ENCODE results near the gene LRRC1. TPM values are rescaled to one million over a fixed set of nuclear protein-coding genes. Genes with fewer than 3 reads are reported as not detected.

Gene LRRC1
- total and polyA plus RNA-seq, 7 experiments from 2014 or later, result 1.2 to 3.6 (median 2.0) TPM

- Mint-ChIP-seq H3K27me3 (no peaks in the 10 kb centered on the region), H3K4me3 (no peak overlapping the region), H3K36me3 (peaks cover 0 to 11% (median 0%) of the 10 kb centered on the region in 5 donors), H3K4me1 (no peaks in the 10 kb centered on the region), H3K9me3 (no peaks in the 10 kb centered on the region), H3K27ac (no peak overlapping the region)
- DNase-seq (no peak), ATAC-seq (no peak)
- Histone ChIP-seq H3K9me3 (ENCODE audit: control insufficient read depth in 2 of 3, low read length in 3 of 3) (no peaks in the 10 kb centered on the region), H3K27me3 (ENCODE audit: control insufficient read depth in 2 of 2, insufficient read depth in 2 of 2, low read length in 2 of 2) (no peaks in the 10 kb centered on the region), H3K4me1 (ENCODE audit: control insufficient read depth in 2 of 2, insufficient read depth in 2 of 2, low read length in 2 of 2) (no peaks in the 10 kb centered on the region), H3K4me3 (ENCODE audit: low read length) (no peak overlapping the region), H3K27ac (ENCODE audit: low read depth, low read length) (no peak overlapping the region), H3K36me3 (ENCODE audit: control insufficient read depth in 2 of 3, insufficient read depth in 3 of 3, low read length in 3 of 3) (no peaks in the 10 kb centered on the region)
- ChIA-PET CTCF (no interaction called here), POLR2A (no interaction called here)
- intact Hi-C loops (cut with micrococcal nuclease), result no loop called here
These were observed 117.9 kb downstream of the LRRC1 start for GRCh38 chr6:53912661-53913060.

GRCh38 chr6:53913286-53913685 lies 118.5 kb downstream of the LRRC1 start:
- Histone ChIP-seq H3K4me3 (ENCODE audit: low read length) (no peak overlapping the region), H3K36me3 (ENCODE audit: control insufficient read depth in 2 of 3, insufficient read depth in 3 of 3, low read length in 3 of 3) (no peaks in the 10 kb centered on the region), H3K27me3 (ENCODE audit: control insufficient read depth in 2 of 2, insufficient read depth in 2 of 2, low read length in 2 of 2) (no peaks in the 10 kb centered on the region), H3K27ac (ENCODE audit: low read depth, low read length) (no peak overlapping the region), H3K4me1 (ENCODE audit: control insufficient read depth in 2 of 2, insufficient read depth in 2 of 2, low read length in 2 of 2) (no peaks in the 10 kb centered on the region), H3K9me3 (ENCODE audit: control insufficient read depth in 2 of 3, low read length in 3 of 3) (no peaks in the 10 kb centered on the region)
- no peak overlapping the region for H3K4me3 Mint-ChIP-seq
- peaks cover 0 to 11% (median 0%) of the 10 kb centered on the region in 5 donors for H3K36me3 Mint-ChIP-seq
- no peaks in the 10 kb centered on the region for H3K9me3 Mint-ChIP-seq
- intact Hi-C loops (cut with micrococcal nuclease), result no loop called here
- no peak for ATAC-seq
- H3K4me1 Mint-ChIP-seq, result no peaks in the 10 kb centered on the region
- H3K27ac Mint-ChIP-seq, result no peak overlapping the region
- no peaks in the 10 kb centered on the region for H3K27me3 Mint-ChIP-seq
- CTCF ChIA-PET, result no interaction called here
- POLR2A ChIA-PET, result no interaction called here
- no peak for DNase-seq

GRCh38 chr6:53915026-53915691 lies 120.4 kb downstream of the LRRC1 start:
- Mint-ChIP-seq H3K9me3 (no peaks in the 10 kb centered on the region), H3K4me1 (no peaks in the 10 kb centered on the region), H3K27ac (no peak overlapping the region), H3K4me3 (no peak overlapping the region), H3K27me3 (no peaks in the 10 kb centered on the region), H3K36me3 (peaks cover 0 to 11% (median 0%) of the 10 kb centered on the region in 5 donors)
- DNase-seq (no peak), ATAC-seq (no peak)
- no peaks in the 10 kb centered on the region for H3K36me3 ChIP-seq (ENCODE audit: control insufficient read depth in 2 of 3, insufficient read depth in 3 of 3, low read length in 3 of 3)
- POLR2A ChIA-PET, result no interaction called here
- H3K4me1 ChIP-seq (ENCODE audit: control insufficient read depth in 2 of 2, insufficient read depth in 2 of 2, low read length in 2 of 2), result no peaks in the 10 kb centered on the region
- no peaks in the 10 kb centered on the region for H3K27me3 ChIP-seq (ENCODE audit: control insufficient read depth in 2 of 2, insufficient read depth in 2 of 2, low read length in 2 of 2)
- intact Hi-C loops (cut with micrococcal nuclease), result no loop called here
- H3K4me3 ChIP-seq (ENCODE audit: low read length), result no peak overlapping the region
- CTCF ChIA-PET, result no interaction called here
- no peak overlapping the region for H3K27ac ChIP-seq (ENCODE audit: low read depth, low read length)
- no peaks in the 10 kb centered on the region for H3K9me3 ChIP-seq (ENCODE audit: control insufficient read depth in 2 of 3, low read length in 3 of 3)

GRCh38 chr6:53916804-53917463 lies 122.1 kb downstream of the LRRC1 start:
- no peak overlapping the region for H3K4me3 ChIP-seq (ENCODE audit: low read length)
- no peak overlapping the region for H3K27ac ChIP-seq (ENCODE audit: low read depth, low read length)
- no peaks in the 10 kb centered on the region for H3K4me1 Mint-ChIP-seq

GRCh38 chr6:53917464-53917842 lies 122.6 kb downstream of the LRRC1 start:
- no peak overlapping the region for H3K27ac Mint-ChIP-seq

More at GRCh38 chr6:53916804-53917463, 122.1 kb downstream of the LRRC1 start:
- ChIA-PET CTCF (no interaction called here), POLR2A (no interaction called here)
- Mint-ChIP-seq H3K9me3 (peaks cover 0 to 1% (median 0%) of the 10 kb centered on the region in 11 donors), H3K36me3 (peaks cover 0 to 19% (median 4%) of the 10 kb centered on the region in 5 donors), H3K4me3 (no peak overlapping the region), H3K27ac (no peak overlapping the region), H3K27me3 (no peaks in the 10 kb centered on the region)
- ATAC-seq (no peak), DNase-seq (no peak)
- Histone ChIP-seq H3K36me3 (ENCODE audit: control insufficient read depth in 2 of 3, insufficient read depth in 3 of 3, low read length in 3 of 3) (no peaks in the 10 kb centered on the region), H3K4me1 (ENCODE audit: control insufficient read depth in 2 of 2, insufficient read depth in 2 of 2, low read length in 2 of 2) (no peaks in the 10 kb centered on the region), H3K27me3 (ENCODE audit: control insufficient read depth in 2 of 2, insufficient read depth in 2 of 2, low read length in 2 of 2) (no peaks in the 10 kb centered on the region), H3K9me3 (ENCODE audit: control insufficient read depth in 2 of 3, low read length in 3 of 3) (no peaks in the 10 kb centered on the region)
- intact Hi-C loops (cut with micrococcal nuclease), result no loop called here

GRCh38 chr6:53918854-53919510 lies 124.2 kb downstream of the LRRC1 start:
- Mint-ChIP-seq H3K9me3 (peaks cover 0 to 1% (median 0%) of the 10 kb centered on the region in 11 donors), H3K27ac (no peak overlapping the region), H3K4me1 (no peaks in the 10 kb centered on the region), H3K4me3 (no peak overlapping the region), H3K36me3 (peaks cover 0 to 17% (median 4%) of the 10 kb centered on the region in 5 donors), H3K27me3 (no peaks in the 10 kb centered on the region)
- no peak for DNase-seq
- intact Hi-C loops (cut with micrococcal nuclease), result no loop called here
- ATAC-seq, result no peak
- ChIA-PET POLR2A (interaction anchor here (0.6 kb wide), 1 partner anchor 185 kb away, joined by 3 read pairs; no protein-coding TSS in a partner anchor), CTCF (no interaction called here)
- Histone ChIP-seq H3K36me3 (ENCODE audit: control insufficient read depth in 2 of 3, insufficient read depth in 3 of 3, low read length in 3 of 3) (no peaks in the 10 kb centered on the region), H3K9me3 (ENCODE audit: control insufficient read depth in 2 of 3, low read length in 3 of 3) (no peaks in the 10 kb centered on the region), H3K4me1 (ENCODE audit: control insufficient read depth in 2 of 2, insufficient read depth in 2 of 2, low read length in 2 of 2) (no peaks in the 10 kb centered on the region), H3K27me3 (ENCODE audit: control insufficient read depth in 2 of 2, insufficient read depth in 2 of 2, low read length in 2 of 2) (no peaks in the 10 kb centered on the region), H3K27ac (ENCODE audit: low read depth, low read length) (no peak overlapping the region), H3K4me3 (ENCODE audit: low read length) (no peak overlapping the region)

More at GRCh38 chr6:53917464-53917842, 122.6 kb downstream of the LRRC1 start:
- Histone ChIP-seq H3K4me1 (ENCODE audit: control insufficient read depth in 2 of 2, insufficient read depth in 2 of 2, low read length in 2 of 2) (no peaks in the 10 kb centered on the region), H3K36me3 (ENCODE audit: control insufficient read depth in 2 of 3, insufficient read depth in 3 of 3, low read length in 3 of 3) (no peaks in the 10 kb centered on the region), H3K27ac (ENCODE audit: low read depth, low read length) (no peak overlapping the region), H3K9me3 (ENCODE audit: control insufficient read depth in 2 of 3, low read length in 3 of 3) (no peaks in the 10 kb centered on the region), H3K27me3 (ENCODE audit: control insufficient read depth in 2 of 2, insufficient read depth in 2 of 2, low read length in 2 of 2) (no peaks in the 10 kb centered on the region), H3K4me3 (ENCODE audit: low read length) (no peak overlapping the region)
- no peak for ATAC-seq
- Mint-ChIP-seq H3K4me3 (no peak overlapping the region), H3K4me1 (no peaks in the 10 kb centered on the region), H3K9me3 (peaks cover 0 to 1% (median 0%) of the 10 kb centered on the region in 11 donors), H3K27me3 (no peaks in the 10 kb centered on the region), H3K36me3 (peaks cover 0 to 19% (median 4%) of the 10 kb centered on the region in 5 donors)
- DNase-seq, result no peak
- intact Hi-C loops (cut with micrococcal nuclease), result no loop called here
- ChIA-PET POLR2A (no interaction called here), CTCF (no interaction called here)

All from naive thymus-derived CD4-positive, alpha-beta T cell (primary cell).